NCI-H1436 (cell line): Measurements from ENCODE around the gene SLC9A9.

Source experiments
- DNase-seq: peaks from one replicate; lab custom pipeline; 2025; lab: John Stamatoyannopoulos, UW

SLC9A9 gene

GRCh38 chr3:143413372-143413771, 434.9 kb downstream of the SLC9A9 start:
- DNase-seq: no peak

GRCh38 chr3:143412084-143412483, 436.2 kb downstream of the SLC9A9 start:
- DNase-seq: no peak

GRCh38 chr3:143410259-143410658, 438.0 kb downstream of the SLC9A9 start:
- no peak for DNase-seq

GRCh38 chr3:143408771-143409170, 439.5 kb downstream of the SLC9A9 start:
- DNase-seq: no peak

- DNase-seq: no peak
Observed at GRCh38 chr3:143402602-143403001, 445.7 kb downstream of the SLC9A9 start.

GRCh38 chr3:143396790-143397189, 451.5 kb downstream of the SLC9A9 start:
- DNase-seq: no peak

- DNase-seq: no peak
Observed at GRCh38 chr3:143389388-143389787, 458.9 kb downstream of the SLC9A9 start.

GRCh38 chr3:143387425-143387824, 460.8 kb downstream of the SLC9A9 start:
- DNase-seq: no peak

- DNase-seq: no peak
Observed at GRCh38 chr3:143384076-143384475, 464.2 kb downstream of the SLC9A9 start.

- DNase-seq: no peak
Observed at GRCh38 chr3:143383421-143383820, 464.8 kb downstream of the SLC9A9 start.

GRCh38 chr3:143382816-143383215, 465.5 kb downstream of the SLC9A9 start:
- no peak for DNase-seq

- no peak for DNase-seq
Observed at GRCh38 chr3:143380449-143380848, 467.8 kb downstream of the SLC9A9 start.

- no peak for DNase-seq
Observed at GRCh38 chr3:143375698-143376097, 472.6 kb downstream of the SLC9A9 start.

- DNase-seq: no peak
Observed at GRCh38 chr3:143367171-143367570, 481.1 kb downstream of the SLC9A9 start.

GRCh38 chr3:143366672-143367071, 481.6 kb downstream of the SLC9A9 start:
- no peak for DNase-seq

- DNase-seq: no peak
Observed at GRCh38 chr3:143363949-143364348, 484.3 kb downstream of the SLC9A9 start.

GRCh38 chr3:143363276-143363675, 485.0 kb downstream of the SLC9A9 start:
- no peak for DNase-seq

- no peak for DNase-seq
Observed at GRCh38 chr3:143362115-143362991, 485.9 kb downstream of the SLC9A9 start.

GRCh38 chr3:143361589-143361988, 486.7 kb downstream of the SLC9A9 start:
- no peak for DNase-seq

- no peak for DNase-seq
Observed at GRCh38 chr3:143360244-143360643, 488.0 kb downstream of the SLC9A9 start.

- DNase-seq: no peak
Observed at GRCh38 chr3:143358793-143359491, 489.3 kb downstream of the SLC9A9 start.

GRCh38 chr3:143358155-143358792, 490.0 kb downstream of the SLC9A9 start:
- no peak for DNase-seq

- no peak for DNase-seq
Observed at GRCh38 chr3:143357700-143358099, 490.6 kb downstream of the SLC9A9 start.
